GM12873 (cell line): ENCODE measurements around the gene APC2.

ENCODE experiments used
- TF ChIP-seq, protein P1 (sequence below): IDR thresholded peaks from 2 replicates; pipeline ENCODE4 v1.5.1; 2012; ENCODE audit warnings: low read depth, mild to moderate bottlenecking, moderate library complexity, low read length, control low read depth; ENCODE audit not compliant: insufficient read depth; ENCODE audit errors: missing control alignments

Gene APC2

GRCh38 chr19:1434577-1435060, 15.3 kb upstream of the APC2 start:
- TF ChIP-seq, protein P1, sequence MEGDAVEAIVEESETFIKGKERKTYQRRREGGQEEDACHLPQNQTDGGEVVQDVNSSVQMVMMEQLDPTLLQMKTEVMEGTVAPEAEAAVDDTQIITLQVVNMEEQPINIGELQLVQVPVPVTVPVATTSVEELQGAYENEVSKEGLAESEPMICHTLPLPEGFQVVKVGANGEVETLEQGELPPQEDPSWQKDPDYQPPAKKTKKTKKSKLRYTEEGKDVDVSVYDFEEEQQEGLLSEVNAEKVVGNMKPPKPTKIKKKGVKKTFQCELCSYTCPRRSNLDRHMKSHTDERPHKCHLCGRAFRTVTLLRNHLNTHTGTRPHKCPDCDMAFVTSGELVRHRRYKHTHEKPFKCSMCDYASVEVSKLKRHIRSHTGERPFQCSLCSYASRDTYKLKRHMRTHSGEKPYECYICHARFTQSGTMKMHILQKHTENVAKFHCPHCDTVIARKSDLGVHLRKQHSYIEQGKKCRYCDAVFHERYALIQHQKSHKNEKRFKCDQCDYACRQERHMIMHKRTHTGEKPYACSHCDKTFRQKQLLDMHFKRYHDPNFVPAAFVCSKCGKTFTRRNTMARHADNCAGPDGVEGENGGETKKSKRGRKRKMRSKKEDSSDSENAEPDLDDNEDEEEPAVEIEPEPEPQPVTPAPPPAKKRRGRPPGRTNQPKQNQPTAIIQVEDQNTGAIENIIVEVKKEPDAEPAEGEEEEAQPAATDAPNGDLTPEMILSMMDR, result no peak

DNA sequence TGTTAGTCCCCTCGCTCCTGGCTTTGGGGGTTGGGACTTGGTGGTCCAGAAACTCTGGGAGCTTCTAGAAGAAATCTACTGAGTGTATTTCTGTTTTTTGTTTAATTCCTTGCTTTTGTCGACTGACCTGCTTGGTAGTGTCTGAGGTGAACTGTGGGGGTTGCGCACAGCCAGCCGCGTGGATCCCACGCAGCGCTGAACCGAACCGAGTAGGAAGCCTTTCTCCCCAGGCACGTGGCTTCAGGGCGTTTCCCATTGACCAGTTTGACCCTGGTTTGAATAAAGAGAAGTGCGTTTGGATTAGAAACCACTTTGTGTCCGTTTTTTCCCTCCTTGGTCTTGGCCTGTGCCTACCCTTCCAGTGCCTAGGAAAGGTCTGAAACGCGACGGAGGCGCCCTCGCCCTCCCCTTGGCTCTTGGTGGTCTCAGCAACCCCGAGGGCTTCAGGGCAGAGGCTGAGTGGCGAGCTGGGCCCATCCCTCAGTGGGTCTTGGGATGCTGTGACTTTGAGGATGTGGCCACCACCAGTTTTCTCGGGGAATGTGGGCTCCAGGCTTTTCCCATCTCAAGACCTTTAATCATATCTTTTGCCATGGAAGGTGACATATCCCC, 14.4 kb upstream of the APC2 start:
- TF ChIP-seq, protein P1, result no peak

- TF ChIP-seq, protein P1, result no peak
Observed at GRCh38 chr19:1437609-1438008, 12.3 kb upstream of the APC2 start.

- TF ChIP-seq, protein P1, result peak; percentile 97
Observed at GRCh38 chr19:1438035-1438932, 11.6 kb upstream of the APC2 start, which contains the start of gene RPS15. Gene RPS15 (plus strand): TSS chr19:1438396. CDS start chr19:1438426, 30 bp downstream.

DNA sequence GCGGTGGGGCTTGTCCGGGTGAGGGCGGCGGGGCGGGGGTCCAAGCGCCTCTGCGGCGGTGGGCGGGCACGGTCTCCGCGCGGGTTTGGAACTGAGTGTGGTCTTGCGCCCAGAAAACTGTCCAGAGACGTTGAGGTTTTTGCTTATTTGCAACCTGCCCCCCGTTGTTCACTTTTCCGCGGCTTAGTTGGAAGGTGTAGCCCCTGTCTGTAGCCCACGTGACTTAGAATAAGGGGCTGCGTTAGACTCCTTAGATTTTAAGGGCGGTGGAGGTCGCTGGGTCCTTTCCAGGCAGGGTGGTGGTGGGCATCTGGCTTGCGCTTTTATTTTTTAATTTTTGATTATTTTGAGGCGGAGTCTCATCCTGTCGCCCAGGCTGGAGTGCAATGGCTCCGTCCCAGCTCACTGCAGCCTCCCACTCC, 11.0 kb upstream of the APC2 start:
- TF ChIP-seq, protein P1, result no peak

- TF ChIP-seq, protein P1, result no peak
Observed at GRCh38 chr19:1440418-1440801, 9.5 kb upstream of the APC2 start.

DNA sequence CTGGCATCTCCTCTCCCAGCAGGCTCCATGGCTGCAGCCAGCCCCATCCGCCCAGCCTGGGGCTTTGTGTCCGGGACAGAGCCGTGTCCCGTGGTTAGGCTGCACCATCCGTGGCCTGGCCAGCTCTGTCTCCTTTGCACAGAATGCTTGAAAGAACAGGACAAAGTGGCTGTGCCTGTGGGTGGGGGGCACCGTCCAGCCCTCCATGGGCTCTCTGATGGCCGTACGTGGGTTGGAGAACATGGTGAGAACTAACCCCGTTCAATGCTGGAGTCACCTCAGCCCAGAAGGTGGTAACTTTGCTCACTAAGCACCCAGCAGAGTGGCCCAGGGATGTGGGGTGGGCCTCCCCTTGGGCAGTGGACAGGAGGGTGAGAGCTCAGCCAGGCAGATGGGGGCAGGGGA, 8.9 kb upstream of the APC2 start:
- TF ChIP-seq, protein P1, result no peak
